Measurements from ENCODE around the gene SH3RF3. TPM values are rescaled to one million over a fixed set of nuclear protein-coding genes. Genes with fewer than 3 reads are reported as not detected.

The SH3RF3 gene
- total RNA-seq, 3 donors from 2014 or later (not counting 1 experiment from before 2014, with no cell fraction given), result 0.23 to 0.61 (median 0.34) TPM

- no peaks in the 10 kb centered on the region for H3K4me1 ChIP-seq (ENCODE audit: control insufficient read depth, insufficient read depth, low read length)
- DNase-seq (no peak), ATAC-seq (no peak)
- TF ChIP-seq, protein P1, sequence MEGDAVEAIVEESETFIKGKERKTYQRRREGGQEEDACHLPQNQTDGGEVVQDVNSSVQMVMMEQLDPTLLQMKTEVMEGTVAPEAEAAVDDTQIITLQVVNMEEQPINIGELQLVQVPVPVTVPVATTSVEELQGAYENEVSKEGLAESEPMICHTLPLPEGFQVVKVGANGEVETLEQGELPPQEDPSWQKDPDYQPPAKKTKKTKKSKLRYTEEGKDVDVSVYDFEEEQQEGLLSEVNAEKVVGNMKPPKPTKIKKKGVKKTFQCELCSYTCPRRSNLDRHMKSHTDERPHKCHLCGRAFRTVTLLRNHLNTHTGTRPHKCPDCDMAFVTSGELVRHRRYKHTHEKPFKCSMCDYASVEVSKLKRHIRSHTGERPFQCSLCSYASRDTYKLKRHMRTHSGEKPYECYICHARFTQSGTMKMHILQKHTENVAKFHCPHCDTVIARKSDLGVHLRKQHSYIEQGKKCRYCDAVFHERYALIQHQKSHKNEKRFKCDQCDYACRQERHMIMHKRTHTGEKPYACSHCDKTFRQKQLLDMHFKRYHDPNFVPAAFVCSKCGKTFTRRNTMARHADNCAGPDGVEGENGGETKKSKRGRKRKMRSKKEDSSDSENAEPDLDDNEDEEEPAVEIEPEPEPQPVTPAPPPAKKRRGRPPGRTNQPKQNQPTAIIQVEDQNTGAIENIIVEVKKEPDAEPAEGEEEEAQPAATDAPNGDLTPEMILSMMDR (IDR thresholded peaks at IDR 0.05), result no peak
- Mint-ChIP-seq H3K9me3 (no peaks in the 10 kb centered on the region), H3K4me3 (no peak overlapping the region), H3K4me1 (peaks cover 7 to 16% of the 10 kb centered on the region in 2 donors), H3K27ac (no peak overlapping the region), H3K27me3 (ENCODE audit: low read depth in 2 of 2) (no peaks in the 10 kb centered on the region), H3K36me3 (no peaks in the 10 kb centered on the region)
- H3K27me3 ChIP-seq (ENCODE audit: control insufficient read depth, insufficient read depth, low read length), result no peaks in the 10 kb centered on the region
- no peak overlapping the region for H3K4me3 ChIP-seq (ENCODE audit: low read length)
- H3K27ac ChIP-seq (ENCODE audit: low read length), result no peak overlapping the region
- intact Hi-C loops (cut with micrococcal nuclease), result no loop called here
- no peaks in the 10 kb centered on the region for H3K36me3 ChIP-seq (ENCODE audit: control insufficient read depth, insufficient read depth, low read length)
- WGBS (ENCODE audit: insufficient coverage), result 78% methylated on average over 6 of the region's 6 CpGs
- H3K9me3 ChIP-seq (ENCODE audit: control insufficient read depth, insufficient read depth, low read length), result no peaks in the 10 kb centered on the region
Observed at GRCh38 chr2:109298851-109299250, 169.8 kb downstream of the SH3RF3 start.

- Mint-ChIP-seq H3K9me3 (no peaks in the 10 kb centered on the region), H3K4me3 (no peak overlapping the region), H3K4me1 (peaks cover 7 to 15% of the 10 kb centered on the region in 2 donors), H3K27ac (no peak overlapping the region), H3K36me3 (no peaks in the 10 kb centered on the region), H3K27me3 (ENCODE audit: low read depth in 2 of 2) (no peaks in the 10 kb centered on the region)
- ATAC-seq, result no peak
- Histone ChIP-seq H3K9me3 (ENCODE audit: control insufficient read depth, insufficient read depth, low read length) (no peaks in the 10 kb centered on the region), H3K4me1 (ENCODE audit: control insufficient read depth, insufficient read depth, low read length) (no peaks in the 10 kb centered on the region), H3K4me3 (ENCODE audit: low read length) (no peak overlapping the region), H3K27ac (ENCODE audit: low read length) (no peak overlapping the region), H3K36me3 (ENCODE audit: control insufficient read depth, insufficient read depth, low read length) (no peaks in the 10 kb centered on the region), H3K27me3 (ENCODE audit: control insufficient read depth, insufficient read depth, low read length) (no peaks in the 10 kb centered on the region)
- 98% methylated on average over 5 of the region's 5 CpGs for WGBS (ENCODE audit: insufficient coverage)
- intact Hi-C loops (cut with micrococcal nuclease), result no loop called here
- TF ChIP-seq, protein P1 (IDR thresholded peaks at IDR 0.05), result no peak
- DNase-seq, result no peak
Observed at GRCh38 chr2:109299536-109299935, 170.5 kb downstream of the SH3RF3 start.

DNA sequence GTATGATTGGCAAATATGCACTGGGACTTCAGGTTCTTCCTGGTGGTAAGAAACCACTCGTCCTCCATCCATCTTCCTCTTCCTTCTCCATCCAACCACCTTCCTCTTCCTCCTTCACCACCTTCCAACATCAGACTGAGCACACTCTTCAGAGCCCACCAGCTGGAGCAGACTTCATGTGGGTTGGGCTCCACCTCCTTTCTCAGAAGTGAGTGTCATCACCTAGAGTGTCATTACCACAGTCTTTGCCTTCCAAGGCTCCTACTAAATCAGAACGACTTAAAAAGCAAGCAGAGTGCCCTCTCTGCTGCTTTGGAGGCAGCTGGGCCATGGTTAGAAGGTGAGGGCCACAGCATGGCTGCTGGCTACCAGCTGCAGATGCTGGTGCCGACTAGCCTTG lies 171.6 kb downstream of the SH3RF3 start:
- intact Hi-C loops (cut with micrococcal nuclease), result no loop called here
- TF ChIP-seq, protein P1 (IDR thresholded peaks at IDR 0.05), result no peak
- Mint-ChIP-seq H3K27me3 (ENCODE audit: low read depth in 2 of 2) (no peaks in the 10 kb centered on the region), H3K36me3 (no peaks in the 10 kb centered on the region), H3K9me3 (no peaks in the 10 kb centered on the region), H3K4me3 (no peak overlapping the region), H3K4me1 (peaks cover 5 to 7% of the 10 kb centered on the region in 2 donors), H3K27ac (no peak overlapping the region)
- Histone ChIP-seq H3K4me1 (ENCODE audit: control insufficient read depth, insufficient read depth, low read length) (no peaks in the 10 kb centered on the region), H3K36me3 (ENCODE audit: control insufficient read depth, insufficient read depth, low read length) (no peaks in the 10 kb centered on the region), H3K27ac (ENCODE audit: low read length) (no peak overlapping the region), H3K27me3 (ENCODE audit: control insufficient read depth, insufficient read depth, low read length) (no peaks in the 10 kb centered on the region), H3K9me3 (ENCODE audit: control insufficient read depth, insufficient read depth, low read length) (no peaks in the 10 kb centered on the region), H3K4me3 (ENCODE audit: low read length) (no peak overlapping the region)
- 68% methylated on average over 3 of the region's 3 CpGs for WGBS (ENCODE audit: insufficient coverage)
- DNase-seq (no peak), ATAC-seq (no peak)

- ATAC-seq (no peak), DNase-seq (no peak)
- no peak overlapping the region for H3K4me3 ChIP-seq (ENCODE audit: low read length)
- TF ChIP-seq, protein P1 (IDR thresholded peaks at IDR 0.05), result no peak
- 95% methylated on average over 6 of the region's 6 CpGs for WGBS (ENCODE audit: insufficient coverage)
- no peaks in the 10 kb centered on the region for H3K4me1 ChIP-seq (ENCODE audit: control insufficient read depth, insufficient read depth, low read length)
- Mint-ChIP-seq H3K27ac (no peak overlapping the region), H3K9me3 (no peaks in the 10 kb centered on the region), H3K4me1 (peaks cover 5 to 7% of the 10 kb centered on the region in 2 donors), H3K36me3 (no peaks in the 10 kb centered on the region), H3K4me3 (no peak overlapping the region), H3K27me3 (ENCODE audit: low read depth in 2 of 2) (no peaks in the 10 kb centered on the region)
- no peak overlapping the region for H3K27ac ChIP-seq (ENCODE audit: low read length)
- no peaks in the 10 kb centered on the region for H3K9me3 ChIP-seq (ENCODE audit: control insufficient read depth, insufficient read depth, low read length)
- intact Hi-C loops (cut with micrococcal nuclease), result no loop called here
- no peaks in the 10 kb centered on the region for H3K27me3 ChIP-seq (ENCODE audit: control insufficient read depth, insufficient read depth, low read length)
- H3K36me3 ChIP-seq (ENCODE audit: control insufficient read depth, insufficient read depth, low read length), result no peaks in the 10 kb centered on the region
Observed at GRCh38 chr2:109301746-109302145, 172.7 kb downstream of the SH3RF3 start.
